ENCODE data around the gene FAM171A2.

FAM171A2 gene

GRCh38 chr17:44327715-44328449 lies 35.8 kb downstream of the FAM171A2 start:
- H3K4me3 ChIP-seq (ENCODE audit: low read length) = no peak overlapping the region
- H3K4me1 ChIP-seq (ENCODE audit: low read length) = peaks cover 7% of the 10 kb centered on the region
- peaks cover 21% of the 10 kb centered on the region for H3F3A ChIP-seq (ENCODE audit: insufficient read depth, low read length)
- H2AFZ ChIP-seq (ENCODE audit: low read length) = no peak overlapping the region
- no peak overlapping the region for H3K27ac ChIP-seq (ENCODE audit: low read length)
- peaks cover 15% of the 10 kb centered on the region for H3K79me2 ChIP-seq (ENCODE audit: low read length)
- H3K9me2 ChIP-seq (replicated peaks; ENCODE audit: insufficient read depth, low read length) = no peaks in the 10 kb centered on the region
- H3K9ac ChIP-seq (ENCODE audit: low read length) = no peak overlapping the region
- TF ChIP-seq EZH2 (optimal IDR thresholded peaks at IDR 0.05; ENCODE audit: low read depth, low read length) (no peak), CTCF (IDR thresholded peaks at IDR 0.05; ENCODE audit: low read length) (no peak)
- H4K20me1 ChIP-seq (ENCODE audit: insufficient read depth, low read length) = no peaks in the 10 kb centered on the region
- H3K36me3 ChIP-seq (replicated peaks; ENCODE audit: insufficient read depth, low read length) = no peaks in the 10 kb centered on the region
- no peak overlapping the region for H3K4me2 ChIP-seq (ENCODE audit: low read depth, low read length)
- no peak for DNase-seq
- no peaks in the 10 kb centered on the region for H3K27me3 ChIP-seq (replicated peaks; ENCODE audit: insufficient read depth, low read length)
- H3K9me3 ChIP-seq (replicated peaks; ENCODE audit: insufficient read depth, low read length) = no peaks in the 10 kb centered on the region

GRCh38 chr17:44326861-44327444 lies 36.7 kb downstream of the FAM171A2 start:
- Histone ChIP-seq H3K79me2 (ENCODE audit: low read length) (peaks cover 22% of the 10 kb centered on the region), H2AFZ (ENCODE audit: low read length) (peak overlapping the region; percentile 53; the same call in 1 of the 2 replicates), H4K20me1 (ENCODE audit: insufficient read depth, low read length) (no peaks in the 10 kb centered on the region), H3K4me3 (ENCODE audit: low read length) (peak overlapping the region; percentile 57), H3F3A (ENCODE audit: insufficient read depth, low read length) (peaks cover 21% of the 10 kb centered on the region), H3K9ac (ENCODE audit: low read length) (peak overlapping the region; percentile 41; the same call in 1 of the 2 replicates), H3K9me3 (replicated peaks; ENCODE audit: insufficient read depth, low read length) (no peaks in the 10 kb centered on the region), H3K36me3 (replicated peaks; ENCODE audit: insufficient read depth, low read length) (no peaks in the 10 kb centered on the region; the same call in 1 of the 2 replicates), H3K27ac (ENCODE audit: low read length) (peak overlapping the region; percentile 22; the same call in 1 of the 2 replicates), H3K4me1 (ENCODE audit: low read length) (peaks cover 7% of the 10 kb centered on the region), H3K9me2 (replicated peaks; ENCODE audit: insufficient read depth, low read length) (no peaks in the 10 kb centered on the region), H3K4me2 (ENCODE audit: low read depth, low read length) (peak overlapping the region; percentile 71), H3K27me3 (replicated peaks; ENCODE audit: insufficient read depth, low read length) (no peaks in the 10 kb centered on the region)
- DNase-seq = peak; percentile 98
- TF ChIP-seq CTCF (IDR thresholded peaks at IDR 0.05; ENCODE audit: low read length) (no peak), EZH2phosphoT487 (IDR thresholded peaks at IDR 0.05; ENCODE audit: low read length) (no peak), EZH2 (optimal IDR thresholded peaks at IDR 0.05; ENCODE audit: low read depth, low read length) (no peak)

GRCh38 chr17:44324571-44325275 lies 38.9 kb downstream of the FAM171A2 start, which contains the start of gene SLC25A39:
SLC25A39 (minus strand) TSS chr17:44324823; CDS start chr17:44323562, 1,261 bp downstream.
- H3K27me3 ChIP-seq (replicated peaks; ENCODE audit: insufficient read depth, low read length) = no peaks in the 10 kb centered on the region
- DNase-seq = peak; percentile 95
- peaks cover 3% of the 10 kb centered on the region; the same call in 1 of the 2 replicates for H3K4me1 ChIP-seq (ENCODE audit: low read length)
- H3K4me2 ChIP-seq (ENCODE audit: low read depth, low read length) = peak within 1 kb of the TSS; percentile 99
- no peak for TF ChIP-seq CTCF (IDR thresholded peaks at IDR 0.05; ENCODE audit: low read length)
- TF ChIP-seq EZH2 (optimal IDR thresholded peaks at IDR 0.05; ENCODE audit: low read depth, low read length) = no peak
- no peak for TF ChIP-seq EZH2phosphoT487 (IDR thresholded peaks at IDR 0.05; ENCODE audit: low read length)
- H3K79me2 ChIP-seq (ENCODE audit: low read length) = peaks cover 22% of the 10 kb centered on the region
- H4K20me1 ChIP-seq (ENCODE audit: insufficient read depth, low read length) = no peaks in the 10 kb centered on the region
- H3K27ac ChIP-seq (ENCODE audit: low read length) = peak within 1 kb of the TSS; percentile 98
- H3K9me3 ChIP-seq (replicated peaks; ENCODE audit: insufficient read depth, low read length) = no peaks in the 10 kb centered on the region
- H3K9ac ChIP-seq (ENCODE audit: low read length) = peak within 1 kb of the TSS; percentile 91
- no peaks in the 10 kb centered on the region; the same call in 1 of the 2 replicates for H3K36me3 ChIP-seq (replicated peaks; ENCODE audit: insufficient read depth, low read length)
- peak within 1 kb of the TSS; percentile 100 for H3K4me3 ChIP-seq (ENCODE audit: low read length)
- H3K9me2 ChIP-seq (replicated peaks; ENCODE audit: insufficient read depth, low read length) = no peaks in the 10 kb centered on the region
- H2AFZ ChIP-seq (ENCODE audit: low read length) = peak within 1 kb of the TSS; percentile 64
- H3F3A ChIP-seq (ENCODE audit: insufficient read depth, low read length) = peaks cover 21% of the 10 kb centered on the region
